Ovary (tissue), 9 donors: Measurements from ENCODE around the gene TCF7L1. TPM values are rescaled to one million over a fixed set of nuclear protein-coding genes. Genes with fewer than 3 reads are reported as not detected.

Experiments
- DNase-seq, 5 donors: peaks; one replicate each; pipeline ENCODE4 v3.0.0-alpha.2; 2019 to 2020
- H3K27ac ChIP-seq, 2 donors: fragments of 200-600 bp; one replicate each; pipeline versions ENCODE4 v1.5.1 to v1.8.0; 2019 to 2022
- H3K27me3 ChIP-seq: fragments of 200-600 bp; one replicate; pipeline ENCODE4 v1.8.0; 2022
- H3K36me3 ChIP-seq: fragments of 200-600 bp; sonication (generic); one replicate; pipeline ENCODE4 v1.5.1; 2019
- H3K4me1 ChIP-seq: one replicate; pipeline ENCODE4 v1.8.1; 2013; ENCODE audit warnings: mild to moderate bottlenecking, moderate library complexity; ENCODE audit not compliant: insufficient read depth
- H3K4me3 ChIP-seq: fragments of 200-600 bp; sonication (generic); one replicate; pipeline ENCODE4 v1.5.1; 2017
- H3K9me3 ChIP-seq, 2 donors: fragments of 200-600 bp in 1 of 2; sonication (generic) in 1 of 2; one replicate each; pipeline versions ENCODE4 v1.5.1 to v1.8.1; 2013 to 2019; ENCODE audit warnings: mild to moderate bottlenecking in 1 of 2, moderate library complexity in 1 of 2
- EP300 ChIP-seq: sonication (generic); formaldehyde crosslinking; IDR thresholded peaks from one replicate; pipeline ENCODE4 v1.6.1; 2017; ENCODE audit warnings: antibody characterized with exemption
- POLR2A ChIP-seq: fragments of 450-650 bp; IDR thresholded peaks from one replicate; pipeline ENCODE4 v1.6.1; 2017; ENCODE audit warnings: antibody characterized with exemption, mild to moderate bottlenecking, moderate library complexity
- WGBS, 3 donors: extraction: QIAGEN DNeasy Blood & Tissue Kit in 1 of 3; methylation state at CpG; one replicate each; pipeline versions ENCODE4 v1.1.5 to v1.1.7; 2013 to 2017; 5-methylcytosine and 5-hydroxymethylcytosine counted together
- intact Hi-C, 4 donors: fragments of 100-400 bp; cut with DNase I; formaldehyde crosslinking; loops; one replicate each; pipeline versions ENCODE4 v1.11.0 to v1.15.1; 2022 to 2023
- polyA plus RNA-seq, 2 donors: library from polyadenylated mRNA; stranded (reverse); fragments of 200-250 nt in 1 of 2; fragments of 350-450 nt in 1 of 2; fragmentation: Illumina TruSeq in 1 of 2; extraction: RNeasy Lipid Tissue Mini Kit (QIAGEN cat#74804) in 1 of 2; gene quantifications; one replicate each; pipeline ENCODE4 v1.2.3, GENCODE V29; 2013 to 2014
- total RNA-seq, 7 donors: library from RNA; depleted of rRNA in 2 of 7; stranded (reverse); fragments of >200 nt in 2 of 7; fragmentation: NEBNext Ultra II Directional in 3 of 7; extraction: Animal tissue kit (Norgen Biotek cat#: 25700) in 3 of 7; gene quantifications; one replicate each; pipeline versions ENCODE4 v1.1.0 to v1.2.4, GENCODE V29; 2016 to 2023
- TF ChIP-seq, protein P1 (sequence below), 3 donors: fragments of 450-650 bp in 2 of 3; fragments of 200-600 bp in 1 of 3; IDR thresholded peaks; one replicate each; pipeline versions ENCODE4 v1.5.1 to v1.8.0; 2016 to 2022; ENCODE audit warnings: antibody characterized with exemption in 3 of 3, mild to moderate bottlenecking in 1 of 3
- donor health status: DM: no; HTN: no; CAD: no; lungs with moderate emphysema.
- donor health status: DM: no; HTN: no; CAD: no.
- donor health status: Bipolar disorder and iron deficiency.
- donor health status: DM: yes; HTN: yes; CAD: no.
- donor health status: DM: no; HTN: no; CAD: no.
- donor health status: DM: yes; HTN: yes; CAD: no.

TCF7L1 gene
- total and polyA plus RNA-seq, 9 donors, result 5.2 to 29.8 (median 23.9) TPM

DNA sequence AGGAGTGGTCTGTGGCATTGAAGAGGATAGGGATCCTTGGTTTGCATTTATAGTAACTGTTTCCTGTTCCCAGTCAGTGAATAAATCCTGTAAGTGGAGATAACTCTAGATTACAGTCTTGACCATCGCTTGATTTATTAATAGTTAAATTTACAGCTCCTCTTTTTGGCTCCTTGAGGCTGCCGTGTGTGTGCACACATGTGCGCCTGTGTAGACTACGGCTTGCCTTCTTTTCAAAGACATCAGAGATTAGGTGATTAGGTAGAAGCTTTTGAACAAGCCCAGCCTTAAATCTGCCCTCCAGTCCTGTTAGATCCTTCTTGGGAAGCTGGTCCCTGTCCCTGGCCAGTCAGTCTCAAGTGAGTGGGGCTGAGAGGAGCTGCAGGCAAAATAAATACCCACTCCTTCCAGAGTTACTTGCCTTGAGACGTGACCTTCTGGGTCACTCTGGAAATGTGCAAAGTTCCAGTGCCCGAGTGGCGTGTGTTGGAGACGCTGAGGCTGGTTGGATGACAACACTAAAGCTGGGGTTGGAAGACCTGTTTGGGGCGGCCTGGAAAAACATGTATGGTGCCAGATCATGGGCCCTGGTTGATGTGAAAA, 32.0 kb downstream of the TCF7L1 start:
- Histone ChIP-seq H3K36me3 (no peaks in the 10 kb centered on the region), H3K27ac (no peak overlapping the region), H3K9me3 (no peaks in the 10 kb centered on the region), H3K4me3 (no peak overlapping the region), H3K27me3 (no peaks in the 10 kb centered on the region), H3K4me1 (peaks cover 15% of the 10 kb centered on the region)
- WGBS, 3 donors, result 65 to 78% (median 76%) methylated on average over 9 of the region's 9 CpGs
- intact Hi-C loops, result no loop called here
- TF ChIP-seq EP300 (no peak), POLR2A (no peak)
- TF ChIP-seq, protein P1, sequence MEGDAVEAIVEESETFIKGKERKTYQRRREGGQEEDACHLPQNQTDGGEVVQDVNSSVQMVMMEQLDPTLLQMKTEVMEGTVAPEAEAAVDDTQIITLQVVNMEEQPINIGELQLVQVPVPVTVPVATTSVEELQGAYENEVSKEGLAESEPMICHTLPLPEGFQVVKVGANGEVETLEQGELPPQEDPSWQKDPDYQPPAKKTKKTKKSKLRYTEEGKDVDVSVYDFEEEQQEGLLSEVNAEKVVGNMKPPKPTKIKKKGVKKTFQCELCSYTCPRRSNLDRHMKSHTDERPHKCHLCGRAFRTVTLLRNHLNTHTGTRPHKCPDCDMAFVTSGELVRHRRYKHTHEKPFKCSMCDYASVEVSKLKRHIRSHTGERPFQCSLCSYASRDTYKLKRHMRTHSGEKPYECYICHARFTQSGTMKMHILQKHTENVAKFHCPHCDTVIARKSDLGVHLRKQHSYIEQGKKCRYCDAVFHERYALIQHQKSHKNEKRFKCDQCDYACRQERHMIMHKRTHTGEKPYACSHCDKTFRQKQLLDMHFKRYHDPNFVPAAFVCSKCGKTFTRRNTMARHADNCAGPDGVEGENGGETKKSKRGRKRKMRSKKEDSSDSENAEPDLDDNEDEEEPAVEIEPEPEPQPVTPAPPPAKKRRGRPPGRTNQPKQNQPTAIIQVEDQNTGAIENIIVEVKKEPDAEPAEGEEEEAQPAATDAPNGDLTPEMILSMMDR (IDR thresholded peaks at IDR 0.05), result no peak
- no peak for DNase-seq

DNA sequence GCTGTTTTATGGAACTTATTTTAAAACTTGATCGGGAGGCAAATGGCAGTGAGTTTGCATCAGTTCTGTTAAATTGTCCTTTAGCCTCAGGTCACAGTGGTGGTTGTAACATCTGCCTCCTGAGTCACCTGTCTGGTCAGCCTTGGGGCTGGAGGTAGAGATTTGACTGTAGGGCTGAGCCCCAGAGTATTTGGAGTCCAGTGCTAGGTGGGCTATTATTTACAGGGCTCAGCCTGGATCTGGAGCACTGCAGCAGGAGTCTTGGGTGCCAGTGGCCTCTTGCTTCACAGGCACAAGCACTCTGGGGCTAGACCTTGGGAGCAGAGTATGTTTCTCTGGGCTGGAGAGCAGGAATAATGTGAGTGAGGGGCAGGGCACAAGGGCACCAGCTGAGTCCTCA, 32.8 kb downstream of the TCF7L1 start:
- Histone ChIP-seq H3K9me3 (no peaks in the 10 kb centered on the region), H3K4me3 (no peak overlapping the region), H3K36me3 (no peaks in the 10 kb centered on the region), H3K27ac (no peak overlapping the region), H3K27me3 (no peaks in the 10 kb centered on the region), H3K4me1 (peaks cover 15% of the 10 kb centered on the region)
- no peak for TF ChIP-seq POLR2A
- TF ChIP-seq, protein P1 (IDR thresholded peaks at IDR 0.05), result no peak
- TF ChIP-seq EP300, result no peak
- intact Hi-C loops, result no loop called here
- 76 to 95% (median 78%) methylated on average over 1 of the region's 1 CpG for WGBS, 3 donors
- DNase-seq, result no peak

DNA sequence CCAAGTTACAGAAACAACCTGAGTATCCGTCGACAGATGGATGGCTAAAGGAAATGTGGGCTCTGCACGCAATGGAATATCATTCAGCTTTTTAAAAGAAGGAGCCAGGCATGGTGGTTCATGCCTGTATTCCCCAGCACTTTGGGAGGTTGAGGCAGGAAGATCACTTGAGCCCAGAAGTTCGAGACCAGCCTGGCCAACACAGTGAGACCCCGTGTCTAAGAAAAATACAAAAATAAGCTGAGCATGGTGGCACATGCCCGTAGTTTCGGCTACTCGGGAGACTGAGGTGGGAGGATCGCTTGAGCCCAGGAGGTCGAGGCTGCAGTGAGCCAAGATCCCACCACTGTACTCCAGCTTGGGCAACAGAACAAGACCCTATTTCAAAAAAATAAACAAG, 34.3 kb downstream of the TCF7L1 start:
- WGBS, 3 donors, result 94 to 95% (median 94%) methylated on average over 10 of the region's 10 CpGs
- no peak for DNase-seq
- intact Hi-C loops, result no loop called here
- no peaks in the 10 kb centered on the region for H3K9me3 ChIP-seq
- peaks cover 6% of the 10 kb centered on the region for H3K4me1 ChIP-seq
- no peaks in the 10 kb centered on the region for H3K27me3 ChIP-seq
- H3K4me3 ChIP-seq, result no peak overlapping the region
- no peaks in the 10 kb centered on the region for H3K36me3 ChIP-seq
- H3K27ac ChIP-seq, result no peak overlapping the region
- TF ChIP-seq, protein P1 (IDR thresholded peaks at IDR 0.05), result no peak
- no peak for TF ChIP-seq EP300
- TF ChIP-seq POLR2A, result no peak

DNA sequence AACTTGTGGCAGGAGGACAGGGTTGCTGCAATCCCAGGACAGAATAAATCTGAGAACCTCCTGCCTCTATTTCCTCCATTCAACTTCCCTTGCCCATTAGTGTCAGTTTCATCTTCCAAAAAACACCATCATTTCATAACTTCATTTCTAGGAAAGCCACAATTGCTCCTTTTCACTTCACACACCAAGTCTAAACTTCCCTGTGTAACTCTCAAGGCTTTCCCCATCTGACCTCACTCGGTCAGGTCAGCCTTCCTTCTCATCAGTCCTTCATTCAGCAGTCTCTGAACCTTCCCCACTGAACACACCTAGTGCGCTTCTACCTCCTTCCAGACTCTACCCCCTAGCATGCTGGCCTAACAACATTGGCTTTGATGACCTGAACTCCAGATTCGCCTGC, 35.8 kb downstream of the TCF7L1 start:
- Histone ChIP-seq H3K4me1 (peaks cover 2% of the 10 kb centered on the region), H3K27ac (no peak overlapping the region), H3K4me3 (no peak overlapping the region), H3K36me3 (no peaks in the 10 kb centered on the region), H3K9me3 (no peaks in the 10 kb centered on the region), H3K27me3 (no peaks in the 10 kb centered on the region)
- no peak for TF ChIP-seq POLR2A
- intact Hi-C loops, result no loop called here
- 93 to 94% (median 93%) methylated on average over 3 of the region's 3 CpGs for WGBS, 3 donors
- DNase-seq, result no peak

DNA sequence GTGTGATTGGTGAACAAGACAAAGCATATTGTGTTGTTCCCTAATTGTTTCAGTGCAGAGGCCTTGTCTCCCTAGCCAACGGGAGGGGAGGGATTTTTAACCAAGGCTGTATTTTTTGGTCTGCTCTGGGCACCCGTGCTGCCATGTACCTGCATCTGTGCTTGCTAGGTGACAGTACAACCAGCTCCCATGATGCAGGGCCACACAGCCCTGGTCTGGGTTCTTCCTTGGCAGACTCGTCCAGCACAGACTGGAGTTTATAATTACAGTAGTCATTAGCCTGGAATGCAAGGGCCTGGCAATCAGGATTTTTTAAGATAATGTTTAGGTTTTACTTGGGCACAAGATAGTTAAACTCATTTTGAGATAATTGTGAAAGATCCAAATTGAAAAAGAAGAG, 36.4 kb downstream of the TCF7L1 start:
- Histone ChIP-seq H3K4me1 (no peaks in the 10 kb centered on the region), H3K27me3 (no peaks in the 10 kb centered on the region), H3K9me3 (no peaks in the 10 kb centered on the region), H3K36me3 (no peaks in the 10 kb centered on the region), H3K4me3 (no peak overlapping the region), H3K27ac (no peak overlapping the region)
- intact Hi-C loops, result no loop called here
- 64 to 72% (median 64%) methylated on average over 3 of the region's 3 CpGs for WGBS, 3 donors
- TF ChIP-seq EP300, result no peak
- DNase-seq, result no peak
